Measurements from ENCODE around the gene DISC1. TPM values are rescaled to one million over a fixed set of nuclear protein-coding genes. Genes with fewer than 3 reads are reported as not detected.

DISC1 gene
- total RNA-seq, 1 experiment from 2014 or later = 13.5 TPM

DNA sequence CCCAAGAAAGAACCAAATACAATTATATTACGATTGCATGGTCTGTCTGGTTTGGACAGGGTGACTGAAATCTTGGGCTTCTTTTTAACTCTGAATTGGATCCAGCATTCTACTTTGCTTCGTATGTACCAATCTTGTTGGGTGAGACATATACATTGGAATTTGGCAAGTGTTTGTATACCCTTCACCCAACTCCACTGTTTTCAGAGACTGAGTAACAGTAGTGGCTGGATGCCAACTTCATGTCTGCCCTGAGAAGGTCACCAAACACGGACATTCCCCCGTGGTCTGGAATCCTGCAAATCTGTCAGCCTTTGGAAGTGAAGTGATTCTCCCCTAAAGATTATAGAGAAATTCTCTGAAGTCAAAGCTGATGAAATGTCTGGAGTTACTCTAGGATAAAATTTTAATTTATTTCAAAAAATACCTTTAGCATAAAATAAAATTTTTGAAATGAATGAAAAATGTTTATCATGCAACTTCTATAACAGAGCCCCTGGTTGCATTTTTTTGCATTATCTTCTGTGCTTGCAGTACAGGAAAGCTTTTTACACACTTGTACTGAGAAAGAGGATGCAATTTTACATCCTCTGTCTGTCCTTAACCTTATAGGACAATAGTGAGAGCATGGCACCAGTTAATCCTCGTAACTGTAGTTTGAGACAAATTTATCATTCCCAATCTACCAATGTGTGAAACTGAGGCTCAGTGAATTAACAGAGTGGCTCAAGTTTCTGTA lies 201.8 kb downstream of the DISC1 start:
- Histone ChIP-seq H3K4me1 (no peaks in the 10 kb centered on the region; the same call in 1 of the 2 replicates), H3K36me3 (ENCODE audit: control insufficient read depth, insufficient read depth, low read length) (no peaks in the 10 kb centered on the region), H3K27me3 (replicated peaks; ENCODE audit: control insufficient read depth, insufficient read depth, low read length) (no peaks in the 10 kb centered on the region), H3K4me3 (ENCODE audit: low read depth, low read length) (no peak overlapping the region), H3K9me3 (no peaks in the 10 kb centered on the region)
- BruUV-seq (replicated peaks) = no TSS peak
- CTCF ChIA-PET = no interaction called here
- intact Hi-C loops (cut with micrococcal nuclease; ENCODE audit: unreplicated experiment) = no loop called here
- Mint-ChIP-seq H3K9me3 (ENCODE audit: unreplicated experiment) (no peaks in the 10 kb centered on the region), H3K36me3 (ENCODE audit: insufficient read depth, unreplicated experiment) (no peaks in the 10 kb centered on the region), H3K4me1 (ENCODE audit: low read depth, unreplicated experiment) (peaks cover 21% of the 10 kb centered on the region), H3K27me3 (ENCODE audit: insufficient read depth, unreplicated experiment) (no peaks in the 10 kb centered on the region), H3K4me3 (ENCODE audit: unreplicated experiment) (no peak overlapping the region), H3K27ac (ENCODE audit: unreplicated experiment) (no peak overlapping the region)
- TF ChIP-seq, protein P1, sequence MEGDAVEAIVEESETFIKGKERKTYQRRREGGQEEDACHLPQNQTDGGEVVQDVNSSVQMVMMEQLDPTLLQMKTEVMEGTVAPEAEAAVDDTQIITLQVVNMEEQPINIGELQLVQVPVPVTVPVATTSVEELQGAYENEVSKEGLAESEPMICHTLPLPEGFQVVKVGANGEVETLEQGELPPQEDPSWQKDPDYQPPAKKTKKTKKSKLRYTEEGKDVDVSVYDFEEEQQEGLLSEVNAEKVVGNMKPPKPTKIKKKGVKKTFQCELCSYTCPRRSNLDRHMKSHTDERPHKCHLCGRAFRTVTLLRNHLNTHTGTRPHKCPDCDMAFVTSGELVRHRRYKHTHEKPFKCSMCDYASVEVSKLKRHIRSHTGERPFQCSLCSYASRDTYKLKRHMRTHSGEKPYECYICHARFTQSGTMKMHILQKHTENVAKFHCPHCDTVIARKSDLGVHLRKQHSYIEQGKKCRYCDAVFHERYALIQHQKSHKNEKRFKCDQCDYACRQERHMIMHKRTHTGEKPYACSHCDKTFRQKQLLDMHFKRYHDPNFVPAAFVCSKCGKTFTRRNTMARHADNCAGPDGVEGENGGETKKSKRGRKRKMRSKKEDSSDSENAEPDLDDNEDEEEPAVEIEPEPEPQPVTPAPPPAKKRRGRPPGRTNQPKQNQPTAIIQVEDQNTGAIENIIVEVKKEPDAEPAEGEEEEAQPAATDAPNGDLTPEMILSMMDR (IDR thresholded peaks at IDR 0.05; ENCODE audit: insufficient read depth in 1 of 2, low read depth in 1 of 2, low read length in 1 of 2, severe bottlenecking in 1 of 2, unreplicated experiment in 1 of 2) = no peak
- no peak for DNase-seq
- POLR2A ChIA-PET = no interaction called here

- TF ChIP-seq, protein P1 (IDR thresholded peaks at IDR 0.05; ENCODE audit: insufficient read depth in 1 of 2, low read depth in 1 of 2, low read length in 1 of 2, severe bottlenecking in 1 of 2, unreplicated experiment in 1 of 2) = no peak
- Mint-ChIP-seq H3K27me3 (ENCODE audit: insufficient read depth, unreplicated experiment) (no peaks in the 10 kb centered on the region), H3K36me3 (ENCODE audit: insufficient read depth, unreplicated experiment) (no peaks in the 10 kb centered on the region), H3K27ac (ENCODE audit: unreplicated experiment) (no peak overlapping the region), H3K9me3 (ENCODE audit: unreplicated experiment) (no peaks in the 10 kb centered on the region), H3K4me1 (ENCODE audit: low read depth, unreplicated experiment) (peaks cover 28% of the 10 kb centered on the region), H3K4me3 (ENCODE audit: unreplicated experiment) (no peak overlapping the region)
- intact Hi-C loops (cut with micrococcal nuclease; ENCODE audit: unreplicated experiment) = no loop called here
- H3K9me3 ChIP-seq = no peaks in the 10 kb centered on the region
- H3K4me3 ChIP-seq (ENCODE audit: low read depth, low read length) = no peak overlapping the region
- no peaks in the 10 kb centered on the region for H3K36me3 ChIP-seq (ENCODE audit: control insufficient read depth, insufficient read depth, low read length)
- DNase-seq = no peak
- ChIA-PET POLR2A (no interaction called here), CTCF (no interaction called here)
- no peaks in the 10 kb centered on the region; the same call in 1 of the 2 replicates for H3K4me1 ChIP-seq
- no TSS peak for BruUV-seq (replicated peaks)
- no peaks in the 10 kb centered on the region for H3K27me3 ChIP-seq (replicated peaks; ENCODE audit: control insufficient read depth, insufficient read depth, low read length)
Observed at GRCh38 chr1:231829332-231829731, 202.7 kb downstream of the DISC1 start.

DNA sequence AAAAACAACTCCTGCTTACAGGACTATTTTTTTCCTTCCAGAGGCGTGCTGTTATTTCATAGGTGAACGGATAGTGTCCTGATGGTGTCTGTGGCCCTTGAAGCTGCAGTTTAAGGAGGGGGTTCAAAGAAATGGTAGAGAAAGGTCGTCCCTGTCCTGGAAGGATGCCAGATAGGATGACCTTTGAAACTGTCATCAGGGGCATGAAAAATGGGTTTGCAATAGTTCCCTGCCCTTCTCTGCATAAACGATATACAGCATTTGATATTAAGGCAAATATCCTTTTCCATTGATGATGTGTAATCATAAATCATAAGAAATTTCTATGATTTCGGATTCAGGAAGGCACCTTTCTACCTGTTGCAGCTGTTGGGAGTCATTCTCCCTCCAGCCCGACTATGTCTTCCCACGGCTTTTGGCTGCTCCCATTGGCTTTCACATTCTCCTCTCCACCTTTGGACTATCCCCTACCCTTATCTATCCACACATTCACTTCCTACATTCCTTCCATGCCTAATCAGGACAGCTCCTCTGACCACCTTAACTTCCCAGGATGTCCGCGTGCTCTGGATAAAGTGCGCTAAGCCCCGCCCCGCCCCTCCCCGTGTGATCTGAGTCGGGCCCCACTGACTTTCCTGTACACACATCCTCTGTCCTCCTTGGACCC lies 209.8 kb downstream of the DISC1 start:
- Histone ChIP-seq H3K27me3 (replicated peaks; ENCODE audit: control insufficient read depth, insufficient read depth, low read length) (no peaks in the 10 kb centered on the region), H3K4me1 (peaks cover 56% of the 10 kb centered on the region), H3K36me3 (ENCODE audit: control insufficient read depth, insufficient read depth, low read length) (no peaks in the 10 kb centered on the region), H3K9me3 (no peaks in the 10 kb centered on the region), H3K4me3 (ENCODE audit: low read depth, low read length) (0 out of 2 replicates have a peak overlapping the region, but pooled peaks have one; percentile 11)
- Mint-ChIP-seq H3K36me3 (ENCODE audit: insufficient read depth, unreplicated experiment) (no peaks in the 10 kb centered on the region), H3K4me3 (ENCODE audit: unreplicated experiment) (peak overlapping the region; percentile 71), H3K4me1 (ENCODE audit: low read depth, unreplicated experiment) (peaks cover 68% of the 10 kb centered on the region), H3K27me3 (ENCODE audit: insufficient read depth, unreplicated experiment) (no peaks in the 10 kb centered on the region), H3K9me3 (ENCODE audit: unreplicated experiment) (no peaks in the 10 kb centered on the region), H3K27ac (ENCODE audit: unreplicated experiment) (peak overlapping the region; percentile 65)
- ChIA-PET CTCF (interaction anchor here (1.0 kb wide), 1 partner anchor 80 kb away, joined by 4 read pairs; no protein-coding TSS in a partner anchor), POLR2A (no interaction called here)
- BruUV-seq (replicated peaks) = no TSS peak
- TF ChIP-seq, protein P1 (IDR thresholded peaks at IDR 0.05; ENCODE audit: insufficient read depth in 1 of 2, low read depth in 1 of 2, low read length in 1 of 2, severe bottlenecking in 1 of 2, unreplicated experiment in 1 of 2) = no peak
- peak; percentile 79 to 93 for DNase-seq
- intact Hi-C loops (cut with micrococcal nuclease; ENCODE audit: unreplicated experiment) = no loop called here

Data from Caco-2 (cell line).